NCI-H2196 (cell line): ENCODE results near the gene CIAO2B.

Experiments
- DNase-seq: peaks from one replicate; lab custom pipeline; 2025; ENCODE audit not compliant: unreplicated experiment; lab: John Stamatoyannopoulos, UW

The CIAO2B gene

DNA sequence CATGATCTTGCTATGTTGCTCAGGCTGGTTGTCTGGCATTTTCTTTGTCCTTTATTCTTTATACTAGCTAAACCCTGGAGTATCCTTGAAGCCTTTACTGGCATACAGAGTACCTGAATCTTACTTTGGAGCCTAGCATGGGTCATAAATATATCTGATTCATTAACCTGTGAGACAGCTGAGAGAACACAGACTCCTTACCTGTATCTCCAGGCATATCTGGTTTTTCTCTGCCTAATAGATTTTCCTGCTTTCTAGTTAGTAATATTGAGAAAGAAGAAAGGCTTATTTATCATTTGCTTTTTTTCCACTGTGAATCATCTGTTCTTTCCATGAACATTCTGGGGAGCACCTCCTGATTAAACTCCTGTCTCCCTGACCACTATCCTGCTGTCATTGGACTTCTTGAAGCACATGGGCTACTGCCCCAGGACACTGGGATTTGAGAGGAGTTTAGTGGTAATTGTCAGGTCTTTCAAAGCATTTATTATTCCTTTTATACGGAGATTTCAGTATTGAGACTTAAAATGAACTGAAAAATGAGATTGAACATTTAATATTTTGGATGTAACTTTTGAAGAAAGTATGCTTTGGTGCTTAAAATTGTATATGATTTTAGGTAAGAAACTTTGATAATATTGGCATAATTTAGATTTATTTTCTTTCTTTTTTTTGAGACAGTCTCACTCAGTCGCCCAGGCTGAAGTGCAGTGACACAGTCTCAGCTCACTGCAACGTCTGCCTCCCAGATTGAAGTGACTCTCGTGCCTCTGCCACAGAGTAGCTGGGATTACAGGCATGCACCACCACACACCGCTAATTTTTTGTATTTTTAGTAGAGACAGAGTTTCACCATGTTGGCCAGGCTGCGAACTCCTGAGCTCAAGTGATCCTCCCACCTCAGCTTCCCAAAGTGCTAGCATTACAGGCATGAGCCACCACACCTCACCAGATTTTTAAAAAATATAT is 45.3 kb downstream of the CIAO2B start:
- no peak for DNase-seq

DNA sequence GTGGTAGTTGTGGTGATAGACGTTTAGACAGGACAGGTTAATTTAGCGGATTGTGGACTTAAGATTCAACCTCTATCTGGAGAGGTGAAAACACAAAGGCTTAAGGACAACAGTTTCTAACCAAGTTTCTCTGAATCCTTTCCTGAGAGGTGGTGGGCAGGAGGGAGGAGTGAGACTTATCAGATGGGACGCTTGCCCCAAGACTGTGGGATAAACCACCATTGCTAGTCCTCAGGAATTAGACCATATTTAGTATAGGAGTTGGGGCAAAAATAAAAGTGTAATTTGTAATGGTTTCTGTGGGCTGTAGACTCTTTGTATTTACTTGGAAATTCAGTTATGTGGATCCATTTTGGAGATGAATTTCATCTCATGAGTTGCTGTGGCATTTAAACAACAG is 47.3 kb downstream of the CIAO2B start:
- no peak for DNase-seq

GRCh38 chr16:66886321-66886720 is 47.9 kb downstream of the CIAO2B start:
- DNase-seq, result no peak

GRCh38 chr16:66885491-66885890 is 48.7 kb downstream of the CIAO2B start:
- no peak for DNase-seq

DNA sequence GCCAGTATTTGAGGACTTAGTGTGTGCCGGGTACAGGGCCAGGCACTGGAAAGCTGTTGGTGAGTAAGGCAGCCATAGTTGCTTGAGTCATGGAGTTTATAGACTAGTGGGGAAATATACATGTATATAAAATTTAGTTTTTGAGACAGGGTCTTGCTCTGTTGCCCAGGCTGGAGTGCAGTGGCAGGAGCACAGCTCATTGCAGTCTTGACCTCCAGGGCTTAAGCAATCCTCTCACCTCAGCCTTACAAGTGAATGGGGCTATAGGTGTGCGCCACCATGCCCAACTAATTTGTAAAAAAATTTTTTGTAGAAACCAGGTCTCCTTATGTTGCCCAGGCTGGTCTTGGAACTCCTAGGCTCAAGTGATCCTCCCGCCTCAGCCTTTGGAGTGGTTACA is 51.5 kb downstream of the CIAO2B start:
- DNase-seq, result no peak
